ENCODE measurements around the gene TTLL13.
"Not testable (repeated sequence)": the region's sequence is repeated elsewhere in the genome, so short reads cannot be mapped to it uniquely, and the experiment has no call there.

Gene TTLL13

GRCh38 chr15:90259524-90259923 lies 10.2 kb downstream of the TTLL13 start:
- peak; percentile 68 for DNase-seq

GRCh38 chr15:90260731-90261130 lies 11.4 kb downstream of the TTLL13 start:
- Histone ChIP-seq H3F3A (ENCODE audit: insufficient read depth, low read length) (peaks cover 14% of the 10 kb centered on the region; the same call in 1 of the 2 replicates), H3K4me1 (ENCODE audit: low read length) (peaks cover 23% of the 10 kb centered on the region)
- H2AFZ ChIP-seq (ENCODE audit: low read length); H3K79me2 ChIP-seq (ENCODE audit: low read length); H3K27ac ChIP-seq (ENCODE audit: low read length); H3K9me2 ChIP-seq (replicated peaks; ENCODE audit: insufficient read depth, low read length); H3K36me3 ChIP-seq (replicated peaks; ENCODE audit: insufficient read depth, low read length); H3K27me3 ChIP-seq (replicated peaks; ENCODE audit: insufficient read depth, low read length); H3K4me3 ChIP-seq (ENCODE audit: low read length); H4K20me1 ChIP-seq (ENCODE audit: insufficient read depth, low read length); H3K9me3 ChIP-seq (replicated peaks; ENCODE audit: insufficient read depth, low read length); DNase-seq; H3K9ac ChIP-seq (ENCODE audit: low read length); H3K4me2 ChIP-seq (ENCODE audit: low read depth, low read length): not testable (repeated sequence)

More at GRCh38 chr15:90259524-90259923, 10.2 kb downstream of the TTLL13 start:
- no peaks in the 10 kb centered on the region for H3K36me3 ChIP-seq (replicated peaks; ENCODE audit: insufficient read depth, low read length)
- TF ChIP-seq EZH2 (optimal IDR thresholded peaks at IDR 0.05; ENCODE audit: low read depth, low read length) (no peak), EZH2phosphoT487 (IDR thresholded peaks at IDR 0.05; ENCODE audit: low read length) (no peak), CTCF (IDR thresholded peaks at IDR 0.05; ENCODE audit: low read length) (no peak)
- peak overlapping the region; percentile 51; the same call in 1 of the 2 replicates for H3K27ac ChIP-seq (ENCODE audit: low read length)
- H2AFZ ChIP-seq (ENCODE audit: low read length), result 0 out of 2 replicates have a peak overlapping the region, but pooled peaks have one; percentile 9
- H3K9me2 ChIP-seq (replicated peaks; ENCODE audit: insufficient read depth, low read length), result no peaks in the 10 kb centered on the region
- 0 out of 2 replicates have a peak, but pooled peaks cover 3% of the 10 kb centered on the region for H3K79me2 ChIP-seq (ENCODE audit: low read length)
- H3K9ac ChIP-seq (ENCODE audit: low read length), result no peak overlapping the region
- H3K4me1 ChIP-seq (ENCODE audit: low read length), result peaks cover 19% of the 10 kb centered on the region
- H3K4me2 ChIP-seq (ENCODE audit: low read depth, low read length), result peak overlapping the region; percentile 23
- H3K27me3 ChIP-seq (replicated peaks; ENCODE audit: insufficient read depth, low read length), result no peaks in the 10 kb centered on the region
- peaks cover 7% of the 10 kb centered on the region; the same call in 1 of the 2 replicates for H3F3A ChIP-seq (ENCODE audit: insufficient read depth, low read length)
- no peaks in the 10 kb centered on the region for H4K20me1 ChIP-seq (ENCODE audit: insufficient read depth, low read length)
- H3K4me3 ChIP-seq (ENCODE audit: low read length), result no peak overlapping the region
- H3K9me3 ChIP-seq (replicated peaks; ENCODE audit: insufficient read depth, low read length), result no peaks in the 10 kb centered on the region

GRCh38 chr15:90261811-90262210 lies 12.5 kb downstream of the TTLL13 start:
- Histone ChIP-seq H3K79me2 (ENCODE audit: low read length) (peaks cover 16% of the 10 kb centered on the region), H3K9me2 (replicated peaks; ENCODE audit: insufficient read depth, low read length) (no peaks in the 10 kb centered on the region), H3K36me3 (replicated peaks; ENCODE audit: insufficient read depth, low read length) (no peaks in the 10 kb centered on the region), H3K27ac (ENCODE audit: low read length) (no peak overlapping the region), H3K4me2 (ENCODE audit: low read depth, low read length) (no peak overlapping the region), H3F3A (ENCODE audit: insufficient read depth, low read length) (peaks cover 17% of the 10 kb centered on the region; the same call in 1 of the 2 replicates), H3K9ac (ENCODE audit: low read length) (no peak overlapping the region), H3K4me1 (ENCODE audit: low read length) (peaks cover 23% of the 10 kb centered on the region), H3K9me3 (replicated peaks; ENCODE audit: insufficient read depth, low read length) (no peaks in the 10 kb centered on the region), H4K20me1 (ENCODE audit: insufficient read depth, low read length) (no peaks in the 10 kb centered on the region), H2AFZ (ENCODE audit: low read length) (no peak overlapping the region), H3K4me3 (ENCODE audit: low read length) (no peak overlapping the region), H3K27me3 (replicated peaks; ENCODE audit: insufficient read depth, low read length) (no peaks in the 10 kb centered on the region)
- no peak for DNase-seq
- no peak for TF ChIP-seq CTCF (IDR thresholded peaks at IDR 0.05; ENCODE audit: low read length)
- TF ChIP-seq EZH2 (optimal IDR thresholded peaks at IDR 0.05; ENCODE audit: low read depth, low read length), result no peak
- TF ChIP-seq EZH2phosphoT487 (IDR thresholded peaks at IDR 0.05; ENCODE audit: low read length), result no peak

- Histone ChIP-seq H3K27ac (ENCODE audit: low read length) (no peak overlapping the region), H3K4me2 (ENCODE audit: low read depth, low read length) (no peak overlapping the region), H3K4me3 (ENCODE audit: low read length) (no peak overlapping the region), H3K4me1 (ENCODE audit: low read length) (peaks cover 24% of the 10 kb centered on the region), H4K20me1 (ENCODE audit: insufficient read depth, low read length) (peaks cover 4% of the 10 kb centered on the region; the same call in 1 of the 2 replicates), H3K27me3 (replicated peaks; ENCODE audit: insufficient read depth, low read length) (no peaks in the 10 kb centered on the region), H3K9ac (ENCODE audit: low read length) (no peak overlapping the region), H2AFZ (ENCODE audit: low read length) (no peak overlapping the region), H3K36me3 (replicated peaks; ENCODE audit: insufficient read depth, low read length) (no peaks in the 10 kb centered on the region), H3K9me2 (replicated peaks; ENCODE audit: insufficient read depth, low read length) (no peaks in the 10 kb centered on the region), H3K9me3 (replicated peaks; ENCODE audit: insufficient read depth, low read length) (no peaks in the 10 kb centered on the region), H3F3A (ENCODE audit: insufficient read depth, low read length) (peaks cover 17% of the 10 kb centered on the region; the same call in 1 of the 2 replicates), H3K79me2 (ENCODE audit: low read length) (peaks cover 23% of the 10 kb centered on the region)
- no peak for DNase-seq
- TF ChIP-seq CTCF (IDR thresholded peaks at IDR 0.05; ENCODE audit: low read length) (no peak), EZH2phosphoT487 (IDR thresholded peaks at IDR 0.05; ENCODE audit: low read length) (no peak), EZH2 (optimal IDR thresholded peaks at IDR 0.05; ENCODE audit: low read depth, low read length) (no peak)
Measured at GRCh38 chr15:90262426-90262825, 13.1 kb downstream of the TTLL13 start.
